KMS-11 (cell line): Measurements from ENCODE around the gene ACSBG1.
A peak's percentile ranks its signal among the peaks of the same experiment; 100 is the strongest.

ENCODE experiments used
- H2AFZ ChIP-seq: fragments of 200-600 bp; sonication (generic); 2 replicates; pipeline ENCODE4 v1.6.1; 2016; ENCODE audit warnings: antibody characterized with exemption, mixed run types, low read depth
- H3K27ac ChIP-seq: fragments of 200-600 bp; sonication (generic); 2 replicates; pipeline ENCODE4 v1.6.1; 2016; ENCODE audit warnings: mild to moderate bottlenecking, mixed run types
- H3K27me3 ChIP-seq: fragments of 200-600 bp; sonication (generic); 2 replicates; pipeline ENCODE4 v1.6.1; 2017; ENCODE audit warnings: mild to moderate bottlenecking, low read depth, mixed run types, moderate library complexity; ENCODE audit not compliant: insufficient read depth
- H3K36me3 ChIP-seq: fragments of 200-600 bp; sonication (generic); 2 replicates; pipeline ENCODE4 v1.6.1; 2017; ENCODE audit warnings: mild to moderate bottlenecking, mixed run types; ENCODE audit not compliant: insufficient read depth
- H3K4me1 ChIP-seq: fragments of 200-600 bp; sonication (generic); 2 replicates; pipeline ENCODE4 v1.6.1; 2016; ENCODE audit warnings: mild to moderate bottlenecking, low read depth, mixed run types; ENCODE audit not compliant: poor library complexity, severe bottlenecking
- H3K4me2 ChIP-seq: fragments of 200-600 bp; sonication (generic); 2 replicates; pipeline ENCODE4 v1.7.0; 2016; ENCODE audit warnings: mild to moderate bottlenecking, mixed run types
- H3K4me3 ChIP-seq: fragments of 200-600 bp; sonication (generic); IDR thresholded peaks from 2 replicates; pipeline ENCODE4 v1.6.1; 2017; ENCODE audit warnings: low read depth, low read length, mixed read lengths; ENCODE audit not compliant: insufficient read depth
- H3K79me2 ChIP-seq: fragments of 200-600 bp; sonication (generic); 2 replicates; pipeline ENCODE4 v1.6.1; 2016; ENCODE audit warnings: low read depth, mixed run types; ENCODE audit not compliant: insufficient read depth
- H3K9ac ChIP-seq: fragments of 200-600 bp; sonication (generic); 2 replicates; pipeline ENCODE4 v1.6.1; 2016; ENCODE audit warnings: mild to moderate bottlenecking, mixed run types
- H4K20me1 ChIP-seq: fragments of 200-600 bp; sonication (generic); 2 replicates; pipeline ENCODE4 v1.6.1; 2016; ENCODE audit warnings: mild to moderate bottlenecking, mixed run types; ENCODE audit not compliant: insufficient read depth
- TF ChIP-seq, protein P1 (sequence below): fragments of 200-600 bp; sonication (generic); conservative IDR thresholded peaks from 2 replicates; pipeline ENCODE4 v1.6.1; 2017; ENCODE audit warnings: low read depth, mild to moderate bottlenecking, antibody characterized with exemption, low read length, moderate library complexity, mixed read lengths

The ACSBG1 gene

DNA sequence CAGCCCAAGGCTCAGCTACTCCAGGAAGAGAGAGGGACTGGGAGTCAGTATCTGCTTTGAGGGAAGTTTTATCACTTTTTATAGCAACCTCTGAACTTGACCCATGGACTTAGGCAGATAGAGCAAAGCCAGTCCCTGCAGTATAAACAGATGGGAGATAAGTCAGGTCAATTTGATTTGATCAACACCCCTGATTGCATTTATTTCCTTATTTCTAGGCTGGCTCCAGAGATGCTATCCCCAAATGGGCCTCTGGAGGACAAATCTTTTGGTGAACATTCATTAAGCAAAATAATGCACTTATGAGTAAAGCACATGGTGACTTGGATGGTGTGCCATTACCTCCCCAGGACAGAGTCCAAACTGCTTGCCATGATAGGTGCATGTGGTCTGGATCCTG lies 94.1 kb downstream of the ACSBG1 start:
- no peaks in the 10 kb centered on the region for H3K4me1 ChIP-seq
- H2AFZ ChIP-seq = no peak overlapping the region
- H3K4me3 ChIP-seq = no peak overlapping the region
- no peak overlapping the region for H3K9ac ChIP-seq
- no peaks in the 10 kb centered on the region for H3K79me2 ChIP-seq
- H3K36me3 ChIP-seq = no peaks in the 10 kb centered on the region
- H3K4me2 ChIP-seq = no peak overlapping the region
- no peak overlapping the region for H3K27ac ChIP-seq
- H4K20me1 ChIP-seq = no peaks in the 10 kb centered on the region
- TF ChIP-seq, protein P1, sequence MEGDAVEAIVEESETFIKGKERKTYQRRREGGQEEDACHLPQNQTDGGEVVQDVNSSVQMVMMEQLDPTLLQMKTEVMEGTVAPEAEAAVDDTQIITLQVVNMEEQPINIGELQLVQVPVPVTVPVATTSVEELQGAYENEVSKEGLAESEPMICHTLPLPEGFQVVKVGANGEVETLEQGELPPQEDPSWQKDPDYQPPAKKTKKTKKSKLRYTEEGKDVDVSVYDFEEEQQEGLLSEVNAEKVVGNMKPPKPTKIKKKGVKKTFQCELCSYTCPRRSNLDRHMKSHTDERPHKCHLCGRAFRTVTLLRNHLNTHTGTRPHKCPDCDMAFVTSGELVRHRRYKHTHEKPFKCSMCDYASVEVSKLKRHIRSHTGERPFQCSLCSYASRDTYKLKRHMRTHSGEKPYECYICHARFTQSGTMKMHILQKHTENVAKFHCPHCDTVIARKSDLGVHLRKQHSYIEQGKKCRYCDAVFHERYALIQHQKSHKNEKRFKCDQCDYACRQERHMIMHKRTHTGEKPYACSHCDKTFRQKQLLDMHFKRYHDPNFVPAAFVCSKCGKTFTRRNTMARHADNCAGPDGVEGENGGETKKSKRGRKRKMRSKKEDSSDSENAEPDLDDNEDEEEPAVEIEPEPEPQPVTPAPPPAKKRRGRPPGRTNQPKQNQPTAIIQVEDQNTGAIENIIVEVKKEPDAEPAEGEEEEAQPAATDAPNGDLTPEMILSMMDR = no peak
- no peaks in the 10 kb centered on the region for H3K27me3 ChIP-seq

DNA sequence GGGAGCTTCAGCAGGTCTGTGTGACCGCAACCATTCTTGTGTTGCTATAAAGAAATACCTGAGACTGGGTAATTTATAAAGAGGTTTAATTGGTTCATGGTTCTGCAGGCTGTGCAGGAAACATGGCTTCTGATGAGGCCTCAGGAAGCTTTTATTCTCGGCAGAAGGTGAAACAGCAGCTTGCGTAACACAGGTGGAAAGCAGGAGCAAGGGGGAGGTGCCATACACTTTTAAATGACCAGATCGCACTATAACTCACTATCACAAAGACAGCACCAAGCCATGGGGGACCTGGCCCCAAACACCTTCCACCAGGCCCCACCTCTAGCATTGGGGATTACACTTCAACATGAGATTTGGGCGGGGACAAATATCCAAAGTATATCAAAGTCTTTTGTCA lies 94.8 kb downstream of the ACSBG1 start:
- no peak overlapping the region for H3K4me3 ChIP-seq
- no peak overlapping the region for H3K4me2 ChIP-seq
- H4K20me1 ChIP-seq = no peaks in the 10 kb centered on the region
- H3K9ac ChIP-seq = no peak overlapping the region
- no peaks in the 10 kb centered on the region for H3K4me1 ChIP-seq
- H3K27ac ChIP-seq = no peak overlapping the region
- H2AFZ ChIP-seq = no peak overlapping the region
- no peaks in the 10 kb centered on the region for H3K79me2 ChIP-seq
- H3K36me3 ChIP-seq = no peaks in the 10 kb centered on the region
- TF ChIP-seq, protein P1 = no peak
- no peaks in the 10 kb centered on the region for H3K27me3 ChIP-seq

DNA sequence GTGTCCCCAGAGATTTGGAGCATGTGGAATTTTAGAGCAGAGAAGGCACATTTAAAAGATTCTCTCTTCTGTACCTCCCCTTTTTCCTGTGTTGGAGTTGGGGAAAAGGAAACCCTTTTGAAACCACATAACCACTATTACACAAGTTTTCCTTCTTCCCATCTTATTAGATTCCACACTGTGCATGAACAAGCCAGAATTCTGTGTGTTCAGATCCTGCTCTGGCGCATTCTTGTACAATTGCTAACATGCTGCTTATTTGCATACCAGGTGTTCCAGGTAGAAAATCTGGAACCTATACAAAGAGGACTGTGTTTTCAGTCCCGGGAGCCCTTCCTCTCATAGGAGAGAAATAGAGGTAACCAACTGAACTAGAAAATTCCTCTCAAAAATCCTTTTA lies 100.6 kb downstream of the ACSBG1 start:
- H3K27ac ChIP-seq = no peak overlapping the region
- no peaks in the 10 kb centered on the region for H3K27me3 ChIP-seq
- H2AFZ ChIP-seq = no peak overlapping the region
- no peak overlapping the region for H3K4me2 ChIP-seq
- H3K4me1 ChIP-seq = peaks cover 22% of the 10 kb centered on the region
- H3K79me2 ChIP-seq = no peaks in the 10 kb centered on the region
- no peak overlapping the region for H3K4me3 ChIP-seq
- no peaks in the 10 kb centered on the region for H4K20me1 ChIP-seq
- H3K9ac ChIP-seq = no peak overlapping the region
- TF ChIP-seq, protein P1 = no peak
- H3K36me3 ChIP-seq = no peaks in the 10 kb centered on the region

DNA sequence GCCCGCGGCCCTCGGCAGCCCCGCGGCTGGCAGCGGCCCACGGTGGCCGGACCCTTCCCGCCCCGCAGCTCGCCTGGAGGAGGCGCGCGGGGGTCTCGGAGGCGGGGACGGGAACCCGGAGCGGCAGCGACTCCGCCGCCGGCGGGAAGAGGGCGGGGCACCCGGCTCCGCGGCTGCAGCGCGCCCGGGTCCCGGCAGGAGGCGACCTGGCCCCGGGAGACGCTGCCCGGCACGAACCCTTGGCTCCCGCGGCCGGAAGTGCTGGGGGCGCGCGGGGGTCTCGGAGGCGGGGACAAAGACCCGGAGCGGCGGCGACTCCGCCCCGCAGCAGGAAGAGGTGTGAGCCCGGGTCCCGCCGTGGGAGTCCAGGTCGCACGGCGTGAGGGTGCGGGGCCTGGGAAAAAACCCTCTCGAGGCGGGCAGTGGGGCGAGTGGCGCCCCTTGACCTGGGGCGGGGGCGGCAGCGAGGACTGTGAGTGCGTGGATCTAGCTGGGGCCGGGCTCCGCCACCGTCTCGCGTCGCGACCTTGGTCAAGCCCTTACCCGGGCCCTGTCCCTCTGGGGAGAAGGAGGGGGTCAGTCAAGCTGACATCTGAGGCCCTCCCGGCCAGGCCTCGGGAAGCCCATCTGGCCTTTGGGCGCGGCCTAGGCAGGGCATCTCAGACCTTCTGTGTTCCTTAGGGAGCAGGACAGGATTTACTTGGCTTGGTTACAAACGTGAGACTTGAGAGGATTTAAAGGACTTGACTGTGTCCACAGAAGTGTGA lies 102.9 kb downstream of the ACSBG1 start, which contains the start of gene CIB2:
Gene CIB2 (minus strand): TSS at position 151 of the 767 bp plus-strand sequence. CDS start 230 bp downstream, outside the sequence.
- Histone ChIP-seq H4K20me1 (no peaks in the 10 kb centered on the region), H3K4me2 (peak within 1 kb of the TSS; percentile 81), H3K9ac (peak within 1 kb of the TSS; percentile 85), H3K27ac (0 out of 2 replicates have a peak within 1 kb of the TSS, but pooled peaks have one; percentile 24), H2AFZ (peak within 1 kb of the TSS; percentile 99), H3K79me2 (no peaks in the 10 kb centered on the region), H3K27me3 (no peaks in the 10 kb centered on the region), H3K4me1 (peaks cover 22% of the 10 kb centered on the region), H3K4me3 (no peak within 1 kb of the TSS), H3K36me3 (no peaks in the 10 kb centered on the region)
- TF ChIP-seq, protein P1 = peak; percentile 39
